Common myeloid progenitor, CD34-positive (primary cell): ENCODE measurements around the gene FERMT2.
A peak's percentile ranks its signal among the peaks of the same experiment; 100 is the strongest.

Experiments
- CTCF ChIA-PET: fragments of 350-600 bp; sonication (Branson Sonifier 250); formaldehyde crosslinking; loops from one replicate; lab custom pipeline; 2021; ENCODE audit warnings: antibody characterized with exemption; lab: Charles Lee
- POLR2A ChIA-PET: fragments of 350-600 bp; sonication (Branson Sonifier 250); formaldehyde crosslinking; loops from one replicate; lab custom pipeline; 2021; ENCODE audit warnings: antibody characterized with exemption; lab: Charles Lee
- DNase-seq, 3 donors: peaks; one replicate each; pipeline versions ENCODE4 v3.0.0 to v3.0.0-alpha.2; 2013
- H3K27ac ChIP-seq, 2 experiments: 1 replicate in 1 of 2; 2 replicates in 1 of 2; pipeline ENCODE4 v1.7.0; 2013; ENCODE audit warnings: inconsistent platforms in 2 of 2, low read length in 2 of 2, mild to moderate bottlenecking in 2 of 2, low read depth in 1 of 2, moderate library complexity in 1 of 2; ENCODE audit not compliant: severe bottlenecking in 2 of 2, insufficient read depth in 1 of 2, poor library complexity in 1 of 2
- H3K27me3 ChIP-seq, 5 experiments: replicated peaks in 2 of 5; 1 replicate in 3 of 5; 2 replicates in 2 of 5; pipeline versions ENCODE4 v1.6.1 to v1.7.0; 2013; ENCODE audit warnings: low read length in 4 of 5, mild to moderate bottlenecking in 2 of 5, moderate library complexity in 2 of 5, inconsistent platforms in 1 of 5; ENCODE audit not compliant: insufficient read depth in 5 of 5, control insufficient read depth in 4 of 5
- H3K36me3 ChIP-seq, 4 experiments: 1 replicate in 2 of 4; 2 replicates in 2 of 4; pipeline versions ENCODE4 v1.6.1 to v1.7.0; 2013; ENCODE audit warnings: low read length in 3 of 4, control low read depth in 1 of 4, mild to moderate bottlenecking in 1 of 4; ENCODE audit not compliant: control insufficient read depth in 4 of 4, insufficient read depth in 4 of 4
- H3K4me1 ChIP-seq, 4 experiments: 1 replicate in 3 of 4; 2 replicates in 1 of 4; pipeline versions ENCODE4 v1.6.1 to v1.7.1; 2013; ENCODE audit warnings: low read length in 3 of 4, mild to moderate bottlenecking in 3 of 4, control low read depth in 1 of 4, inconsistent platforms in 1 of 4, moderate library complexity in 1 of 4; ENCODE audit not compliant: control insufficient read depth in 4 of 4, insufficient read depth in 4 of 4; ENCODE audit errors: control extremely low read depth in 1 of 4
- H3K4me3 ChIP-seq, 7 experiments: 1 replicate in 4 of 7; 2 replicates in 3 of 7; pipeline versions ENCODE4 v1.5.1 to v1.7.0; 2013; ENCODE audit warnings: mild to moderate bottlenecking in 7 of 7, low read length in 6 of 7, moderate library complexity in 6 of 7, inconsistent platforms in 2 of 7, low read depth in 2 of 7, control low read depth in 1 of 7; ENCODE audit not compliant: insufficient read depth in 4 of 7, control insufficient read depth in 1 of 7; ENCODE audit errors: extremely low read depth in 1 of 7
- H3K9me3 ChIP-seq, 5 experiments: 1 replicate in 4 of 5; 2 replicates in 1 of 5; pipeline versions ENCODE4 v1.6.1 to v1.7.1; 2013; ENCODE audit warnings: low read length in 4 of 5, mild to moderate bottlenecking in 2 of 5, inconsistent platforms in 1 of 5, low read depth in 1 of 5, moderate library complexity in 1 of 5; ENCODE audit not compliant: control insufficient read depth in 4 of 5, insufficient read depth in 2 of 5; ENCODE audit errors: control extremely low read depth in 1 of 5
- WGBS: methylation state at CpG from one replicate; pipeline ENCODE4 v1.1.5; 2013; ENCODE audit not compliant: insufficient coverage; 5-methylcytosine and 5-hydroxymethylcytosine counted together

The FERMT2 gene

GRCh38 chr14:52951681-52952554 is 1.1 kb upstream of the FERMT2 start:
- peak overlapping the region in 6 of 7 experiments; percentile 6 to 71 (median 58) for H3K4me3 ChIP-seq
- 7% methylated on average over 13 of the region's 15 CpGs for WGBS

GRCh38 chr14:52950410-52950897 is 396 bp downstream of the FERMT2 start:
- CTCF ChIA-PET: interaction anchor here (0.6 kb wide), 1 partner anchor 212 kb away, joined by 3 read pairs; no protein-coding TSS in a partner anchor
- no peaks in the 10 kb centered on the region for H3K9me3 ChIP-seq
- H3K36me3 ChIP-seq: no peaks in the 10 kb centered on the region
- DNase-seq: peak in 1 of 3 donors; percentile 36
- H3K27me3 ChIP-seq: peaks cover 26 to 76% (median 34%) of the 10 kb centered on the region in 5 experiments
- under 1% methylated on average over 48 of the region's 56 CpGs for WGBS
- H3K4me1 ChIP-seq: peaks cover 0 to 22% (median 20%) of the 10 kb centered on the region in 4 experiments
- POLR2A ChIA-PET: no interaction called here
- H3K27ac ChIP-seq: no peak overlapping the region
- peak overlapping the region; percentile 23 to 73 (median 66) for H3K4me3 ChIP-seq

More at GRCh38 chr14:52951681-52952554, 1.1 kb upstream of the FERMT2 start:
- Histone ChIP-seq H3K27me3 (peaks cover 26 to 73% (median 34%) of the 10 kb centered on the region in 5 experiments), H3K27ac (no peak overlapping the region), H3K9me3 (no peaks in the 10 kb centered on the region), H3K36me3 (no peaks in the 10 kb centered on the region), H3K4me1 (peaks cover 0 to 22% (median 20%) of the 10 kb centered on the region in 4 experiments)
- ChIA-PET POLR2A (no interaction called here), CTCF (interaction anchor here (1.1 to 2.4 kb wide), 3 partner anchors 10 to 129 kb away, joined by 3 to 15 read pairs (median 6); no protein-coding TSS in a partner anchor)
- peak in 2 of 3 donors; percentile 10 to 26 for DNase-seq

GRCh38 chr14:52949711-52950409 is 990 bp downstream of the FERMT2 start:
- H3K27ac ChIP-seq: no peak overlapping the region
- peak in 2 of 3 donors; percentile 35 to 45 for DNase-seq
- 7% methylated on average over 21 of the region's 24 CpGs for WGBS

GRCh38 chr14:52949249-52949648 is 1.6 kb downstream of the FERMT2 start:
- Histone ChIP-seq H3K27me3 (peaks cover 26 to 74% (median 29%) of the 10 kb centered on the region in 5 experiments), H3K4me3 (no peak overlapping the region), H3K27ac (no peak overlapping the region), H3K4me1 (peaks cover 0 to 22% (median 20%) of the 10 kb centered on the region in 4 experiments), H3K9me3 (no peaks in the 10 kb centered on the region), H3K36me3 (no peaks in the 10 kb centered on the region)
- WGBS: no CpG with 5 or more reads among the region's 2 CpGs
- POLR2A ChIA-PET: interaction anchor here (1.2 kb wide), 1 partner anchor 11 kb away, joined by 6 read pairs; no protein-coding TSS in a partner anchor
- CTCF ChIA-PET: interaction anchor here (0.8 to 1.4 kb wide), 3 partner anchors 14 to 31 kb away, joined by 3 read pairs; no protein-coding TSS in a partner anchor
- DNase-seq: peak in 1 of 3 donors; percentile 29

More at GRCh38 chr14:52949711-52950409, 990 bp downstream of the FERMT2 start:
- peaks cover 0 to 22% (median 20%) of the 10 kb centered on the region in 4 experiments for H3K4me1 ChIP-seq
- ChIA-PET CTCF (interaction anchor here (0.6 to 0.9 kb wide), 2 partner anchors 15 to 211 kb away, joined by 3 read pairs; no protein-coding TSS in a partner anchor), POLR2A (interaction anchor here (1.2 kb wide), 1 partner anchor 12 kb away, joined by 6 read pairs; no protein-coding TSS in a partner anchor)
- no peaks in the 10 kb centered on the region for H3K36me3 ChIP-seq
- no peaks in the 10 kb centered on the region for H3K9me3 ChIP-seq
- H3K27me3 ChIP-seq: peaks cover 26 to 74% (median 34%) of the 10 kb centered on the region in 5 experiments
- H3K4me3 ChIP-seq: peak overlapping the region; percentile 6 to 73 (median 66)

GRCh38 chr14:52948836-52949235 is 2.0 kb downstream of the FERMT2 start:
- POLR2A ChIA-PET: interaction anchor here (1.2 kb wide), 1 partner anchor 11 kb away, joined by 6 read pairs; no protein-coding TSS in a partner anchor
- Histone ChIP-seq H3K4me3 (no peak overlapping the region), H3K27ac (no peak overlapping the region), H3K9me3 (no peaks in the 10 kb centered on the region), H3K4me1 (peaks cover 0 to 22% (median 20%) of the 10 kb centered on the region in 4 experiments), H3K27me3 (peaks cover 26 to 71% (median 28%) of the 10 kb centered on the region in 5 experiments), H3K36me3 (no peaks in the 10 kb centered on the region)
- no peak for DNase-seq
- CTCF ChIA-PET: interaction anchor here (0.8 to 1.4 kb wide), 4 partner anchors 14 to 35 kb away, joined by 3 read pairs; no protein-coding TSS in a partner anchor

GRCh38 chr14:52948039-52948438 is 2.8 kb downstream of the FERMT2 start:
- Histone ChIP-seq H3K27me3 (peaks cover 26 to 63% (median 29%) of the 10 kb centered on the region in 5 experiments), H3K36me3 (no peaks in the 10 kb centered on the region), H3K27ac (no peak overlapping the region), H3K4me1 (peaks cover 0 to 22% (median 20%) of the 10 kb centered on the region in 4 experiments), H3K9me3 (no peaks in the 10 kb centered on the region), H3K4me3 (no peak overlapping the region)
- no peak for DNase-seq
- ChIA-PET POLR2A (no interaction called here), CTCF (interaction anchor here (0.9 to 1.4 kb wide), 4 partner anchors 19 to 67 kb away, joined by 3 read pairs; no protein-coding TSS in a partner anchor)
- 100% methylated on average over 1 of the region's 3 CpGs for WGBS
